Suprapubic skin (tissue), 4 donors: ENCODE data around the gene LINGO1.

Experiments used
- EP300 ChIP-seq: sonication (generic); formaldehyde crosslinking; IDR thresholded peaks from one replicate; pipeline ENCODE4 v1.6.1; 2017; ENCODE audit warnings: antibody characterized with exemption
- POLR2A ChIP-seq, 2 donors: fragments of 450-650 bp; IDR thresholded peaks; one replicate each; pipeline ENCODE4 v1.6.1; 2017; ENCODE audit warnings: antibody characterized with exemption in 2 of 2, mild to moderate bottlenecking in 2 of 2, moderate library complexity in 2 of 2
- POLR2AphosphoS5 ChIP-seq, 3 donors: sonication (generic); formaldehyde crosslinking; IDR thresholded peaks; one replicate each; pipeline ENCODE4 v1.6.1; 2017; ENCODE audit warnings: antibody characterized with exemption in 3 of 3
- TF ChIP-seq, protein P1 (sequence below), 2 donors: fragments of 200-600 bp in 1 of 2; fragments of 450-650 bp in 1 of 2; sonication (generic) in 1 of 2; IDR thresholded peaks; one replicate each; pipeline ENCODE4 v1.5.1; 2016 to 2019; ENCODE audit warnings: antibody characterized with exemption in 2 of 2, mild to moderate bottlenecking in 1 of 2, moderate library complexity in 1 of 2

GRCh38 chr15:77605547-77605946 is 27.2 kb downstream of the LINGO1 start:
- TF ChIP-seq, protein P1, sequence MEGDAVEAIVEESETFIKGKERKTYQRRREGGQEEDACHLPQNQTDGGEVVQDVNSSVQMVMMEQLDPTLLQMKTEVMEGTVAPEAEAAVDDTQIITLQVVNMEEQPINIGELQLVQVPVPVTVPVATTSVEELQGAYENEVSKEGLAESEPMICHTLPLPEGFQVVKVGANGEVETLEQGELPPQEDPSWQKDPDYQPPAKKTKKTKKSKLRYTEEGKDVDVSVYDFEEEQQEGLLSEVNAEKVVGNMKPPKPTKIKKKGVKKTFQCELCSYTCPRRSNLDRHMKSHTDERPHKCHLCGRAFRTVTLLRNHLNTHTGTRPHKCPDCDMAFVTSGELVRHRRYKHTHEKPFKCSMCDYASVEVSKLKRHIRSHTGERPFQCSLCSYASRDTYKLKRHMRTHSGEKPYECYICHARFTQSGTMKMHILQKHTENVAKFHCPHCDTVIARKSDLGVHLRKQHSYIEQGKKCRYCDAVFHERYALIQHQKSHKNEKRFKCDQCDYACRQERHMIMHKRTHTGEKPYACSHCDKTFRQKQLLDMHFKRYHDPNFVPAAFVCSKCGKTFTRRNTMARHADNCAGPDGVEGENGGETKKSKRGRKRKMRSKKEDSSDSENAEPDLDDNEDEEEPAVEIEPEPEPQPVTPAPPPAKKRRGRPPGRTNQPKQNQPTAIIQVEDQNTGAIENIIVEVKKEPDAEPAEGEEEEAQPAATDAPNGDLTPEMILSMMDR (IDR thresholded peaks at IDR 0.05) = no peak
- TF ChIP-seq POLR2A (IDR thresholded peaks at IDR 0.05) = no peak
- TF ChIP-seq POLR2AphosphoS5 (IDR thresholded peaks at IDR 0.05) = no peak
- no peak for TF ChIP-seq EP300
